Measurements from ENCODE around the gene INPP4A.

INPP4A gene

GRCh38 chr2:98436734-98437133, 7.9 kb upstream of the INPP4A start:
- no peak for DNase-seq (ENCODE audit: low read depth, low spot score)

GRCh38 chr2:98438190-98439133, 6.2 kb upstream of the INPP4A start:
- DNase-seq (ENCODE audit: low read depth, low spot score) = no peak

GRCh38 chr2:98441706-98442450, 2.8 kb upstream of the INPP4A start:
- no peak for DNase-seq (ENCODE audit: low read depth, low spot score)

- no peak for DNase-seq (ENCODE audit: low read depth, low spot score)
Observed at GRCh38 chr2:98442488-98442887, 2.2 kb upstream of the INPP4A start.

- no peak for DNase-seq (ENCODE audit: low read depth, low spot score)
Observed at GRCh38 chr2:98445177-98445682, 572 bp downstream of the INPP4A start.

GRCh38 chr2:98445683-98446581, 1.3 kb downstream of the INPP4A start:
- DNase-seq (ENCODE audit: low read depth, low spot score) = no peak

- DNase-seq (ENCODE audit: low read depth, low spot score) = no peak
Observed at GRCh38 chr2:98446850-98447249, 2.2 kb downstream of the INPP4A start.

- DNase-seq (ENCODE audit: low read depth, low spot score) = no peak
Observed at GRCh38 chr2:98448441-98449145, 3.9 kb downstream of the INPP4A start.

GRCh38 chr2:98452396-98453027, 7.9 kb downstream of the INPP4A start:
- no peak for DNase-seq (ENCODE audit: low read depth, low spot score)

GRCh38 chr2:98453083-98453482, 8.4 kb downstream of the INPP4A start:
- DNase-seq (ENCODE audit: low read depth, low spot score) = no peak

- DNase-seq (ENCODE audit: low read depth, low spot score) = no peak
Observed at GRCh38 chr2:98453531-98453930, 8.9 kb downstream of the INPP4A start.

- no peak for DNase-seq (ENCODE audit: low read depth, low spot score)
Observed at GRCh38 chr2:98454073-98454472, 9.4 kb downstream of the INPP4A start.

- no peak for DNase-seq (ENCODE audit: low read depth, low spot score)
Observed at GRCh38 chr2:98454500-98455235, 10.0 kb downstream of the INPP4A start.

GRCh38 chr2:98455494-98455976, 10.9 kb downstream of the INPP4A start:
- DNase-seq (ENCODE audit: low read depth, low spot score) = no peak

- DNase-seq (ENCODE audit: low read depth, low spot score) = no peak
Observed at GRCh38 chr2:98457045-98457696, 12.5 kb downstream of the INPP4A start.

- DNase-seq (ENCODE audit: low read depth, low spot score) = no peak
Observed at GRCh38 chr2:98458207-98458606, 13.5 kb downstream of the INPP4A start.

GRCh38 chr2:98458667-98459380, 14.2 kb downstream of the INPP4A start:
- DNase-seq (ENCODE audit: low read depth, low spot score) = no peak

- DNase-seq (ENCODE audit: low read depth, low spot score) = no peak
Observed at GRCh38 chr2:98459496-98460175, 15.0 kb downstream of the INPP4A start.
